ENCODE data around the gene HTD2.

- TF ChIP-seq POLR2A (IDR thresholded peaks at IDR 0.05) (no peak), CTCF (IDR thresholded peaks at IDR 0.05) (no peak)
These were observed 35.8 kb upstream of the HTD2 start for GRCh38 chr3:58270485-58270884.
